ENCODE measurements around the gene FAM20B. TPM values are rescaled to one million over a fixed set of nuclear protein-coding genes. Genes with fewer than 3 reads are reported as not detected.
A peak's percentile ranks its signal among the peaks of the same experiment; 100 is the strongest.

The FAM20B gene
- total RNA-seq, 1 experiment from 2014 or later: 35.4 TPM

GRCh38 chr1:179081687-179082332 lies 56.1 kb downstream of the FAM20B start, which contains the start of gene TOR3A:
Gene TOR3A, plus strand, starts transcription at chr1:179082070. Its CDS starts 59 bp downstream, at chr1:179082129.
- Histone ChIP-seq H3K4me1 (ENCODE audit: insufficient read depth, low read length) (no peaks in the 10 kb centered on the region), H4K91ac (ENCODE audit: insufficient read length, low read depth, low read length) (no peak within 1 kb of the TSS), H3K18ac (ENCODE audit: insufficient read length, low read depth, low read length) (peak within 1 kb of the TSS; percentile 77), H2BK12ac (ENCODE audit: insufficient read length, low read depth, low read length) (no peak within 1 kb of the TSS), H3K14ac (ENCODE audit: insufficient read depth, low read length) (peak within 1 kb of the TSS; percentile 93), H3K27me3 (ENCODE audit: insufficient read depth, low read length) (no peaks in the 10 kb centered on the region), H3K4me2 (ENCODE audit: insufficient read depth, insufficient read length, low read length) (peak within 1 kb of the TSS; percentile 67), H2AK5ac (ENCODE audit: insufficient read length, low read length) (no peak within 1 kb of the TSS), H3T11ph (ENCODE audit: low read length) (no peak within 1 kb of the TSS), H2BK5ac (ENCODE audit: insufficient read length, low read length) (no peak within 1 kb of the TSS), H3K4ac (ENCODE audit: low read depth, low read length) (no peak within 1 kb of the TSS), H2BK20ac (ENCODE audit: low read depth, low read length, poor library complexity, severe bottlenecking) (no peak within 1 kb of the TSS), H4K20me1 (ENCODE audit: control insufficient read depth, insufficient read depth, insufficient read length) (no peaks in the 10 kb centered on the region), H3K56ac (ENCODE audit: insufficient read length, low read depth, low read length) (no peak within 1 kb of the TSS), H3K23me2 (ENCODE audit: insufficient read length, low read depth, low read length, poor library complexity, severe bottlenecking) (peaks cover 13% of the 10 kb centered on the region), H3K79me1 (ENCODE audit: insufficient read depth, low read depth, low read length, poor library complexity, severe bottlenecking) (no peaks in the 10 kb centered on the region), H2BK120ac (ENCODE audit: low read depth, low read length, poor library complexity, severe bottlenecking) (no peak within 1 kb of the TSS), H3K27ac (ENCODE audit: insufficient read length, low read depth, low read length) (no peak within 1 kb of the TSS), H4K8ac (replicated peaks; ENCODE audit: insufficient read length, low read depth, low read length) (no peak within 1 kb of the TSS), H3K9ac (ENCODE audit: extremely low read depth, insufficient read length, low read length) (peak within 1 kb of the TSS; percentile 56), H4K5ac (ENCODE audit: insufficient read length, low read depth, low read length) (no peak within 1 kb of the TSS), H3K23ac (ENCODE audit: insufficient read length, low read depth, low read length) (no peak within 1 kb of the TSS), H2BK15ac (ENCODE audit: low read depth, low read length) (no peak within 1 kb of the TSS), H3K9me3 (ENCODE audit: control insufficient read depth, low read depth, low read length) (no peaks in the 10 kb centered on the region), H2AFZ (ENCODE audit: low read length) (no peak within 1 kb of the TSS), H3K79me2 (ENCODE audit: insufficient read depth, low read length) (peaks cover 2% of the 10 kb centered on the region; the same call in 1 of the 2 replicates)
- WGBS (ENCODE audit: extremely low coverage, insufficient read length, low lambda C conversion rate): no CpG with 5 or more reads among the region's 51 CpGs
- DNase-seq: peak; percentile 98
- Mint-ChIP-seq H3K27me3 (ENCODE audit: low read depth) (0 out of 2 replicates have a peak, but pooled peaks cover 2% of the 10 kb centered on the region), H3K4me1 (peaks cover 18 to 20% of the 10 kb centered on the region in 2 experiments), H3K4me3 (peak within 1 kb of the TSS; percentile 76 to 94), H3K27ac (peak within 1 kb of the TSS; percentile 63 to 97 (median 72)), H3K36me3 (ENCODE audit: insufficient read depth in 1 of 3, low read depth in 3 of 3) (peaks cover 4 to 11% (median 7%) of the 10 kb centered on the region in 3 experiments; a peak in 6 of 7 replicates), H3K9me3 (no peaks in the 10 kb centered on the region)
- TF ChIP-seq, protein P1, sequence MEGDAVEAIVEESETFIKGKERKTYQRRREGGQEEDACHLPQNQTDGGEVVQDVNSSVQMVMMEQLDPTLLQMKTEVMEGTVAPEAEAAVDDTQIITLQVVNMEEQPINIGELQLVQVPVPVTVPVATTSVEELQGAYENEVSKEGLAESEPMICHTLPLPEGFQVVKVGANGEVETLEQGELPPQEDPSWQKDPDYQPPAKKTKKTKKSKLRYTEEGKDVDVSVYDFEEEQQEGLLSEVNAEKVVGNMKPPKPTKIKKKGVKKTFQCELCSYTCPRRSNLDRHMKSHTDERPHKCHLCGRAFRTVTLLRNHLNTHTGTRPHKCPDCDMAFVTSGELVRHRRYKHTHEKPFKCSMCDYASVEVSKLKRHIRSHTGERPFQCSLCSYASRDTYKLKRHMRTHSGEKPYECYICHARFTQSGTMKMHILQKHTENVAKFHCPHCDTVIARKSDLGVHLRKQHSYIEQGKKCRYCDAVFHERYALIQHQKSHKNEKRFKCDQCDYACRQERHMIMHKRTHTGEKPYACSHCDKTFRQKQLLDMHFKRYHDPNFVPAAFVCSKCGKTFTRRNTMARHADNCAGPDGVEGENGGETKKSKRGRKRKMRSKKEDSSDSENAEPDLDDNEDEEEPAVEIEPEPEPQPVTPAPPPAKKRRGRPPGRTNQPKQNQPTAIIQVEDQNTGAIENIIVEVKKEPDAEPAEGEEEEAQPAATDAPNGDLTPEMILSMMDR (conservative IDR thresholded peaks at IDR 0.05): no peak

Data from H9 (cell line).